HG03280 (cell line): ENCODE results near the gene SSU72.
"Not testable (repeated sequence)": the region's sequence is repeated elsewhere in the genome, so short reads cannot be mapped to it uniquely, and the experiment has no call there.

Experiments
- ATAC-seq: cut with Tn5 transposase; IDR thresholded peaks from one replicate; pipeline ENCODE4 v1.9.1; 2021; ENCODE audit warnings: mild to moderate bottlenecking, moderate library complexity; ENCODE audit not compliant: unreplicated experiment

SSU72 gene

DNA sequence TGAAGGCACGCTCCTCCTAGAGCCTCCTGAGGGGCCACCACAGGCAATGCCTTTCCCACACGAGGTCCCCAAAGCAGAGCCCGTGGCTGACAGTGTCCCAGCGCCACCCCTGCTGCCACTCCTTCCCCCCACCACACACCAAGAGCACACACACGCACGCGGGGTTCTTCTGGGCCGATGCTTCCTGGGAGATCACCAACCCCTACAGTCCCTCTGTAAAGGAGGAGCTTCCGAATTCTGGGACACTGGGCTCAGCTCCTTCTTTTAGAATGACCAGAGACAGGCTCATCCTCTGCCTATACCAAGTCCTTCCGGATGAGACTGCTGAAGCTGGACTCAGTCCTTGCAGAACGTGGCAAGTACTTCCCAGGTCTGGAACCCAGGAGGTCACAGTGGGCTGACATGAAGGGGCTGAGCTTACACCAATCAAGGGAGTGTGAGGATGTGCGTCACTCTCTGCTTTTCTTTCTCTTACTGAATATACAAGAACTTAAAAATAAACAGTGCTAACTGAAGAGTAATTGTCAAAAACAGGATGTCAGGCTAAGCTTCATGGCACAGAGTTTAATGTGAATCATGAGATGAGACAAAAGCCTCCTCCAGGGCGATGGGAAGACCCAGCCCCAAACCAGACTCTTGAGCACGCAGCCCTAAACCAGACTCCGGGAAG is 12.7 kb downstream of the SSU72 start:
- ATAC-seq = no peak

DNA sequence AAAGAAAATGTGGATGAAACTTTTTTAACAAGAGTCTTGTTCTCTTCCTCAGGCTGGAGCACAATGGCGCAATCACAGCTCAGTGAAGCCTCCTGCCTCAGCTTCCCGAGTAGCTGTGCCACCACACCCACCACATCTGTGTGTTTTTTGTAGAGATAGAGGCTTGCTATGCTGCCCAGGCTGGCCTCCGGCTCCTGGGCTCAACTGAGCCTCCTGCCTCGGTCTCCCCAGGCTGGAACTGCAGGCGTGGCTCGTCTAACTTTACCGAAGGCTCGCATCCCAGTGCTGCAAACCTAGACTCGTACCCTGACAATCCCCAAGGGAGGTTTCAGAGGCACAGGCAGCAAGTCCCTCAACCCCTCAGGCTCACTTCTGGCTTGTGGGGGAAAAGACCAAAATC is 14.5 kb downstream of the SSU72 start:
- no peak for ATAC-seq

DNA sequence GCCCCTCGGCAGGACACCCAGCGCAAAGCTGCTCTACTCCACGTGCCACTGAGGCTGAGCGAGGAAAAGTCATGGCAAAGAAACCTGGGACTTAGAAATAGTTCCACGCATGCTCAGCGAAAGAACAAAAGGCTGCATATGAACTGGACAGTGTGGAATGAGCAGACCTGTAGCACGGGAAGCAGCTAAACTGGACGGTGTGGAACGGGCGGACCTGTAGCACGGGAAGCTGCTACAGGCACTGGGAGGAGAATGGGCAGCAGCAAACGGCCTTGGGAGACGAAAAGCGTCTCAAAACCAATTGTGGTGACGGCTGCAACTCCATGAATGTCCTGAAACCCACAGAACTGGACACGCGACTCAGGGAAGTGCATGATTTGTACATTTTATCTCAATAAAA is 15.6 kb downstream of the SSU72 start:
- ATAC-seq = no peak

DNA sequence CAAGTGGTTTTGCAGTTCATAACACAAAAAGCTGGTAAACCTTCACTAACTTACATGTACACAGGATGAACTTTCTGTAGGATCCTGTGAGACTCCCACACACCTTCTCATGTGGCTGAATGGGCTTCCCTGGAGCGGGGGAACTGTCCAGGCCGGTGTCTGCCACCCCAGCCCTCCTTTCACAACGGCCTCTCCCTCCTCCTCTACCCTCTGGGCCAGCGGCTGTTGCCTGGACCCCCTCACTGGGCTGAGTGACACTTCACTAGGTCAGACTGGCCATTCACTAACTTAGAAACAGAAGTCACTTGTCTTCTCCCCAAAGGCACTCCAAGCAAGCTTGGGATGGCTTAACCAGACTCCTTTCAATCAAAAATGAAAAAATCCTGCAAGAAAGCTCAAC is 16.1 kb downstream of the SSU72 start:
- no peak for ATAC-seq

DNA sequence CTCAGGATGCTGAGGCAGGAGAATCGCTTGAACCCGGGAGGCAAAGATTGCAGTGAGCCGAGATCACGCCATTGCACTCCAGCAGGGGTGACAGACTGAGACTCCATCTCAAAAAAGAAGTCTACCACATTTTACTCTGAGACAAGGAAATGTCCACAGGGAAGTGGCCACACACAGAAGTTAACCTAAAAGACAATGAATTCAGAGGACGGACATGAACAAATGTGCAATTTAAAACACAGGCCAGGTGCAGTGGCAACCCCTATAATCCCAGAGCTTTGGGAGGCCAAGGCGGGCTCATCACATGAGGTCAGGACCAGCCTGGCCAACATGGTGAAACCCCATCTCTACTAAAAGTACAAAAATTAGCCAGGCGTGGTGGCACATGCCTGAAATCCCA is 17.0 kb downstream of the SSU72 start:
- ATAC-seq = not testable (repeated sequence)

DNA sequence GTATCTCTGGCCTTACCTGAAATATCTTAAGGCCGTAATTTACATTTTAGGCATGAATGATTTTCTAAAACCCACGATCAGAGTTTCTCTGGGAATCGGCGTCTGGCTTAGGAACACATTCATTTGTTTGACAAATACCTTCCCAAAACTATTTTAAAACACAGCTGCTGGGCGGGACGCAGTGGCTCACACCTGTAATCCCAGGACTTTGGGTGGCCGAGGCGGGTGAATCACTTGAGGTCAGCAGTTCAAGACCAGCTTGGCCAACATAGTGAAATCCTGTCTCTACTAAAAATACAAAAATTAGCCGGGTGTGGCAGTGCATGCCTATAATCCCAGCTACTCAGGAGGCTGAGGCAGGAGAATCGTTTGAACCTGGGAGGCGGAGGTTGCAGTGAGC is 17.7 kb downstream of the SSU72 start:
- not testable (repeated sequence) for ATAC-seq

DNA sequence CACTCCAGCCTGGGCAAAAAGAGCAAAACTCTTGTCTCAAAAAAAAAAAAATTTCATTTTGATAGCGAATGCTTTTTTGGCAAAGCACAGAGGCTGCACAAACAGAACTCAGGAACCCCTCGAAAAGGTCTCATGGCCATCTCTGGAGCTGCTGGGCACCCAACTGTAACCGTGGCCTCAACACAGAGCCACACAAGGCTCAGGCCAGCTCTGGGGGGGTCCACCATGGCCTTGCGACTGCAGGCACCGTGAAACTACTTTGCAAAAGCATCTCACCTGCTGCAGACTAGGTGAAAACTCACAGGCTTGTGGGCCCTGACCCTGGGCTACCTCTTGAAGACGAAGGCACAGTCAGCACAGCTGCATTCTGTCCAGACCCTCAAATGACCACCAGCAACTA is 18.2 kb downstream of the SSU72 start:
- ATAC-seq = no peak

DNA sequence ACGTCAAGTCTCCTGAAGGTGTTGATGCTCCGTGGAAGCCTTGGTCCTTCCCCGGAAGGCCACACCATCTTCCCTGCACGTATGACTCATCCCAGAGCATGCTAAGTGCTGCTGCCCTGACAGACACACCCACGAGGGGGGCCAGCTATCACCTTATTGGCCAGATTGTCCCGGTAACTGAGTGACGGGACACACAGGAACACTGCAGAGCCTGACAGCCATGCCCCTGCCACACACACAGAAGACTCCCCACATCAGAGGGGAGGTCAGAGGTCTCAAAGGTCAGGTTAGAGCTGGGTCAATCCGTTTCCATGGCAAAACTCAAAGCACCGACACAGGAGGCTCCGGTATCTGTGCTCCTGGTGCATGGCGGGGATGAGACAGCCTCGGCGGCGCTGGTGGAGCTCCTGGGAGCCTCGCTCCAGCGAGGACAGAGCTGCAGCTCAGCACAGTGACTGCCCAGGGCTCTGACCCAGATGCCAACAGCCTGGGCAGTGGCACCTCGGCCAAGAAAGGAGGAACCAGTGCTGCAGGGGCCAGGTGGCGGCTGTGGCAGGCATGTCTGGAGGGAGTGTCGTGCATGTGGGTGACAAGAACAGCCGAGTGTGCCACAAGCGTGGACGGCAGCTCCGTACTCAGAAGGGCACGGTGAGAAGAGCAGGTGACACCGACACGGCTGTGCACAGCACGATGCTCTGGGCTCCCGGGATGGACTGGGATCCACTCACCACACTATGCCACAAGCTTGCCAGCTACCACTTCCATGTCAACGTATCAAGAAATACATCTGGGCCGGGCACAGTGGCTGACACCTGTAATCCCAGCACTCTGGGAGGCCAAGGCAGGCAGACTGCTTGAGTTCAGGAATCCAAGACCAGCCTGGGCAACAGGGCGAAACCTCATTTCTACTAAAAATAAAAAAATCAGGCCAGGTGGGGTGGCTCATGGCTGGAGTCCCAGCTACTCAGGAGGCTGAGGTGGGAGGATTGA is 19.4 kb downstream of the SSU72 start:
- ATAC-seq = no peak

DNA sequence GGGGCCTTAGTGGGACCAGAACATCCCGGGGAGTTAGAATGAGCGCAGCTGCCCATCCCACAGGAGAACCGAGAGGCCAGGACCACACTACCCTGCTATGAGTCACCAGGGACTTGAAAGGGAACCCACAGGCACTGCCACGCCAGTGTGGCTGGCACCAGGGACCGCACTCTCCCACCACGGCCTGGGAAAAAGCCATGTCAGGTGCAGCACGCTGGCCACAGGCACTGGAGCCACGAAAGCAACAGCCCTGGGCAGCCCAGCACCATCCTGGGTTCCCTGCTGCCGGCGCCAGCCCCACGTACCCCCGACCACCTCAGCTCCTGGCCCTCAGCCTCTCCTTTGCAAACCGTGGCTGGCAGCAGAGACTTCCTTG is 20.1 kb downstream of the SSU72 start:
- no peak for ATAC-seq

DNA sequence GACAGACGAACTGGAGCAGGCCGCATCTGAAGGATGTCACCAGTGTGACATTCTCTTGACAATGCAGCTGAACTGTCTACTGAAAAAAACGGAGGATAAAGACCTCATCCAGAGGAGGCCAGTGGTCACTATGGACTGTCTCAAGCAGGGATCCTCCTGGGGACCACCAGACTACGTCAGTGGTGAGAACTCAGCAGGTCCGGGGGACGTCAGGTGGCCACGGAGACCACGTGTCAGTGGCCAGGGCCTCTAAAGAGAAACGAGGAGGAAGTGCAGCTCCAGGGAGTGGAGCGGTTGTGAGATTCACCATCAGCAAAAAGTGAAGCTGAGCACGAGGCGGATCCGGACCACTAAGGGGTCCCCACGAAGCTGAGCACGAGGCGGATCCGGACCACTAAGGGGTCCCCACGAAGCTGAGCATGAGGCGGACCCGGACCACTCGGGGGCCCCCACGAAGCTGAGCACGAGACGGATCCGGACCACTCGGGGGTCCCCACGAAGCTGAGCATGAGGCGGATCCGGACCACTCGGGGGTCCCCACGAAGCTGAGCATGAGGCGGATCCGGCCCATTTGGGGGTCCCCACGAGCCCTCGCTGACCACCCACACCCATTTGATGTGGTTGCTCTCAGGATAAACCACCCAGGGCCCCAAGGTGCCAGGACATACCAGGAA is 20.7 kb downstream of the SSU72 start:
- no peak for ATAC-seq

DNA sequence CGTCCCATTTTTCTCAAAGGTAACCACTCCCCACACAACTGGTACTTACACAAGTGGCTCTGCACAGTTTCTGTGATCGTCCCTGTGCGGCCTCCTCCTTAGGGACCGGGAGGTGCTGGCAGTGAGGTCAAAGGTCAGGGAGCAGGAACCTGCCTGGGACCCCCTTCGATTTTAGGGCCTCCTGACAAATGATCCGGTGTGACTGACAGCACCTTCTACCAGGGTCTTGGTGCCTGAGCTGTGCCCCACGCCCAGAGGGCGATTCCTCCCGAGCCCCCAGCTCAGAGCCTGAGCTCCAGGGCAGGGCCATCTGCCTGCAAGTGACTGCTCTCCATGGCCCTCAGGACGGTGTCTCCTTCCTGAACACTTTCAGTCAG is 22.4 kb downstream of the SSU72 start:
- no peak for ATAC-seq

DNA sequence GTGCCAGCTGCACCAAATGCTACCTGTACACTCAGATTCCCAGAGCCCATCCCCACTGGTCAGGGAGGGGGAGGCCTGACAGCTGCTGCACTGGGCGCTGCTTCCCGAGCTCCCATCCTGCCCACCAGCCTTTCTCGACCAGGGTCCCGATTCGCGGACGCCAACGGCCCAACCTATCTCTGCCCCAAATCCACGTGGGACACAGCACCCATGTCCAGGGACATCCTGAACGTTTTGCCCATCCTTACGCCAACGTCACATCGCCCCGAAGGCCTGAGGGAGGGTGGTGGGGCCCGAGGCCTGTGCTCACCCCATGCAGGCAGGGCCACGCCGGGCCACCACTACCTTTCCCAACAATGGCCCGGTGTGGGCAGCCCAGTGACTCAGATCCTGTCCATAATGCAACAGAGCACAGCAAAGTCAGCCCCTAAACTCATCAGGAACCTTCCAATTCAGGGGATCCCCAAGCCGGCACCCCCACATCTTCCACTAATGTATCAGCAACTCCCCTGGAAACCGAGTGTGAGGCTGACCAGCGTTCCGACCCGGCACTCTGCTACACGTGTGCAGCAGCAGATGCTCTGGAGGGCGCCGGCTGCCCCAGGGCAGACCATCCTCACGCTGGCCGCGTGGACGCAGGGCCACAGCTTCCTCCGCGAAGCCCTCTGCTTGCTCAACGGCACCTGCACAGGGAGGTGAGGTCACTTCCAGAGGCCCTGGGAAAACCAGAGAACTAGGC is 23.0 kb downstream of the SSU72 start:
- no peak for ATAC-seq

DNA sequence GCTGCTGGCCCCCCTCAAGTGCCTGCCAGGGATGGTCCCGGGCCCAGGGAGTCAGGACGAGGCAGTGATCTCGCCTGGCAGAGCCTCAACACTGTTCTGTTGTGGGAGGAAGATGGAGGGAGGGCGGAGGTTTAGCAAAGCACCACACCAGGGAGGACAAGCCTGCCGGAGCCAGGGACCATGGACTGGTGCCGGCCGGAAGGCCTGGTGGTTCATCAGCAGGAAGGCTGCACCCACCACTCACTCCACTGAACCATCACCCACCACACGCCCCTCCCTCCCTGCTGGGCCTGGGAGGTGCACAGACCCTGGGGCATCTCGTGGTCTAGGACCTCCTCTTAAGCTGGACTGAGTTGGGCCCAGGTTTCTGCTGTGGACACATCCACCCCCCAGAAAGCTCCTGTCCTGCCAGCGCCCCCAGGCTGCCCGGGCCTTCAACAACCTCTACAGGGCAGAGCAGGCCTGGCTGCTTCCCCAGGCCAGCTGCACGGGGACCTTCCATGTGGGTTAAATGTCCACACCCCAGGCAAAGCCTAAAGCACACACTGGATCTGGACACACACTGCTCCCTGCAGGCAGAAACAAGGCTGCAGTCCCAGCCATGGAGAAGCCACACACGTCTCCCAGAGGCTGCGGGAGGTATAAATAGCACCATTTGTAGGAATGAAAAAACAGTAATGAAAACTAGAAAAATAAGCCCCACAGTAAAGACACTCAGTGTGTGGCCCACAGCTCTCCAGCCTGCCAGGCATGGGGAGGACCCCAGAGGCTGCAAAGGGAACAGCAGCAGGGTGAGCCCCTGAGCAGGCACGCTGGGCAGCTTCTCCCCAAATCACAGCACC is 23.9 kb downstream of the SSU72 start:
- ATAC-seq = no peak

DNA sequence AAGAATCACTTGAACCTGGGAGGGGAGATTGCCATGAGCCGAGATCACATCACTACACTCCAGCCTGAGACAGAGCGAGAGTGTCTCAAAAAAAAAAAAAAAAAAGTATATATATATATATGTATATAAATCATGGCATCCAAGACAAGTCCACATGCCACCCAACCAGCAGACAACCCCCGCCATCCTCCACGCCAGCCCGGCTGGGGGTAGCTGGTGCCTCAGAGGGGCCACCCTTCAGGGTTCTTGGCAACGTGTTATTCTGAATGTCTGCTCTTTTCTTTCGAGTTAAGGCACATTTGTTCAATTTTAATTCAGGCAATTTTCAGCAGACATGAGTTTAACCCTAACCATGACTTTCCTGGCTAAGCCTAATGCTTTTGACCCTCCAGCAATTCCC is 24.6 kb downstream of the SSU72 start:
- ATAC-seq = no peak

DNA sequence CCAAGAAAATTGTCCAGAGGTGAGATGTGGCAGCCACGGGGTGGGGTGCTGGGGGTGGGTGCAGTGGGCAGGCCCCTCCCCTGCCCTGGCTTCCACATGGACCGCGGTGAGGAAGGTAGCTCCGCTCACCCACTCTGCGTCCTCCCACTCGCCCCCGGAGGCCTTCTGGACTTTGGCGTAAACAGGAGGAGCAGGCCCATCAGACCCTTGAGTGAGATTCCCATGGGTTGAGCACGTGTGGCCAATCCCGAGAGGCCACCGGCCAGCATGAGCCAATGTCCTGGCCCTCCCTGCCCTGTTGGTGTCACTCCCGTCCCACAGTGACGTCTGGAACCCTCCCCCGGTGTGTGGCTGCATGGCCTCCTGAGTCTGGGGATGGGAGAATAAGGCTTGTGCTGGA is 26.1 kb downstream of the SSU72 start:
- no peak for ATAC-seq

DNA sequence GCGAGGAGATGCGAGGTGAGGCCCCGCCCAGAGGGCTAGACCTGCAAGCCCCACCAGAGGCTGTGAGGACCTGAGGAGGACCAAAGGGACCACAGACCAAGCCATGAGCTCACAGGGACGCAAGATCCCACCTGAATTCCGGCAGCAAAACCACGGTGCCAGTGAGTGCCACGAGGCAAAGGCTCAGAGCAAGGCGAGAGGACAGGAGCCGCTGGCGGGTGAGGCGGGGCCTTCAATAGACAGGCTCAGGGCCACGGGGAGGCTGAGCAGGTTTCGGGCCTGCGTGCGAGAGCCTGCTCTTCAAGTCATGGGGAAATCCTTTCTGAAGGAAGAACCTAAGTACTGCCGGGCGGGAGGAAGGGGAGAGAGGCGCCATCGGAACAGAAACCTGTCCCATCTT is 27.2 kb downstream of the SSU72 start:
- no peak for ATAC-seq

DNA sequence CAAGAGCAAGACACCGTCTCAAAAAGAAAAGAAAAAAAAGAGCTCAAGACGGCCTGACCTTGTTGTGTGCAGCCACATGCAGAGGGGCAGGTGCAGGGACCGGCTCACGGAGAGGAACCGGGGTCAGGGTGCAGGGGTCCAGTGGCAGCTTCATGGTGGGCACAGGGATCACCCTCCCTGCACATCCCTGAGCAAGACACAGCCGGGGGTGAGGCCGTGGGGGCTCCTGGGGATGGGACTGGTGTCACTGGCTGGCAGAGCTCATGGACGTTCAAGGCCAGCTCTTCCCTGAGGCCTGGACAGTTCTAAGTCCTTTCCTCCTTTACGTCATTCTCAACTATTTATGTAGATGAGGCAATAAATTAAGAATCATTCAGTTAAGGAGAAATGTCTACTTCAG is 27.7 kb downstream of the SSU72 start:
- ATAC-seq = no peak

DNA sequence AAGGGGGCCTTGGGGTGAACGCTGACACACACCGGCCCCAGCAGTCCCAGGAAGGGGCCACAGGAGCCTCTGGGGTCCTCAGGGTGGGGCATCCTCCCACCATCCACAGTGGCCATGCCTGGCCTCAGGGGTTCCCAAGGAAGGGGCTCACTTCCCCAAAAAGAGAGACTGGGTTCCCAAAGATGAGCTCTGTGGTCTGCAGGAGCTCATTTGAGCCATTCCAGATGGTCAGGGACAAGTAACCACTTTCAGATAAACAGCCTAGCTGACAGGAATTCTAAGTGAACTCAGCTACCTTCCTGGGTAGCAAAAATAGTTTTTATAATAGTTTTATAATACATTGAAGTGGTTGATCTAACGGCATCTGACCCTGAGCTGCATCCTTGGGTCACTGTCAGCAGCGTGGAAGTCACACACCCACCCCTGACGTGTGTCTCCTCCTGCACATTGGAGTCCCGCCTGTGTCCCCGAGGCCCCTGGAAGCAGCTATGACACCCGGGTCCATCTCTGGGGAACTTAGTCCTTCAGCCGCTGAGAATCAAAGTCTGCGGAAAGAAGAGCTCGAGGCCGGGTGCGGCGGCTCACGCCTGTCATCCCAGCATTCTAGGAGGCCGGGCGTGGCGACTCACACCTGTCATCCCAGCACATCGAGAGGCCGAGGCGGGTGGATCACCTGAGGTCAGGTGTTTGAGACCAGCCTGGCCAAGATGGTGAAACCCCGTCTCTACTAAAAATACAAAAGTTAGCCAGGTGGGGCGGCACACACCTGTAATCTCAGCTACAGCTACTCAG is 28.5 kb downstream of the SSU72 start:
- no peak for ATAC-seq

DNA sequence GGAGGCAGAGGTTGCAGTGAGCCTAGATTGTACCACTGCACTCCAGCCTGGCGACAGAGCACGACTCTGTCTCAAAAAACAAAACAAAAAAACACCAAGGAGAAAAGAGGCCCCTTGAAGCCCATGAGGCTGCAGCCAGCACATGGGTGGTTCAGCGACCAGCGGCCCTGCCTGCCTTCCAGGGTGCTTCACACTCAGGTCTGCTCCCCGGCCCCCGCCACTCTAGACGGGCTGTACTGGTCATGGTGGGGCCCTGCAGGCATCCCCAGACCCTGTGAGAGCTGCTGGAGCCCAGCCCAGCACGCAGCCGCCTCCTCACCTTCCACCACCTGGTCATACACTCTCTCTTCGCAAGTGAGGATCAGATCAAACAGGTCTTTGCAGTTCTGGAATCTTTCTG is 30.1 kb downstream of the SSU72 start:
- ATAC-seq = no peak
